K562 (cell line): ENCODE measurements around the gene ASPHD1. TPM values are rescaled to one million over a fixed set of nuclear protein-coding genes. Genes with fewer than 3 reads are reported as not detected.

Experiments
- ATF3 ChIP-seq, 2 experiments: fragments of 450-650 bp in 1 of 2; sonication (generic) in 1 of 2; formaldehyde crosslinking in 1 of 2; IDR thresholded peaks in 1 of 2; conservative IDR thresholded peaks in 1 of 2; 2 replicates each; pipeline versions ENCODE4 v1.6.1 to v1.8.1; 2016 to 2023; ENCODE audit warnings: mild to moderate bottlenecking in 2 of 2, moderate library complexity in 2 of 2, inconsistent platforms in 1 of 2, missing genetic modification reagents in 1 of 2
- BRF2 ChIP-seq: IDR thresholded peaks from 3 replicates; pipeline ENCODE4 v1.6.1; 2011; ENCODE audit warnings: borderline replicate concordance, mild to moderate bottlenecking; ENCODE audit not compliant: insufficient read length, insufficient read depth
- FUS ChIP-seq: fragments of 200-400 bp; formaldehyde crosslinking; optimal IDR thresholded peaks from 2 replicates; pipeline ENCODE3; 2017; ENCODE audit warnings: low read depth, low read length
- HMBOX1 ChIP-seq: sonication (generic); IDR thresholded peaks from 2 replicates; pipeline ENCODE4 v1.6.1; 2016
- HOMEZ ChIP-seq: fragments of 250-450 bp; sonication (Bioruptor Pico); IDR thresholded peaks from 2 replicates; pipeline ENCODE4 v1.4.0; 2020; ENCODE audit warnings: mild to moderate bottlenecking, moderate library complexity
- ILK ChIP-seq: fragments of 450-650 bp; IDR thresholded peaks from 2 replicates; pipeline ENCODE4 v1.6.1; 2016; ENCODE audit warnings: missing genetic modification characterization, low read depth, mild to moderate bottlenecking, missing compliant biosample characterization, moderate library complexity, borderline replicate concordance
- RBBP5 ChIP-seq: fragments of 200-600 bp; sonication (generic); IDR thresholded peaks from 2 replicates; pipeline ENCODE4 v1.6.1; 2012; ENCODE audit warnings: borderline replicate concordance, mild to moderate bottlenecking, low read length, control low read depth, inconsistent platforms; ENCODE audit not compliant: insufficient read depth, poor library complexity, severe bottlenecking
- SLC30A9 ChIP-seq: fragments of 250-450 bp; sonication (Bioruptor Pico); IDR thresholded peaks from 2 replicates; pipeline ENCODE4 v1.8.0; 2022; ENCODE audit warnings: mild to moderate bottlenecking, moderate library complexity
- SMARCE1 ChIP-seq: fragments of 450-650 bp; IDR thresholded peaks from 2 replicates; pipeline ENCODE4 v1.7.1; 2016; ENCODE audit warnings: mild to moderate bottlenecking
- TEAD4 ChIP-seq, 2 experiments: sonication (generic) in 1 of 2; formaldehyde crosslinking in 1 of 2; IDR thresholded peaks; 2 replicates each; pipeline versions ENCODE4 v1.6.1 to v1.8.0; 2012 to 2022; ENCODE audit warnings: borderline replicate concordance in 1 of 2, inconsistent platforms in 1 of 2, low read length in 1 of 2, mild to moderate bottlenecking in 1 of 2, missing genetic modification reagents in 1 of 2
- ZEB2 ChIP-seq: fragments of 450-650 bp; IDR thresholded peaks from 2 replicates; pipeline ENCODE4 v1.6.1; 2016
- ZNF133 ChIP-seq: fragments of 250-450 bp; sonication (Bioruptor Pico); IDR thresholded peaks from 2 replicates; pipeline ENCODE4 v1.4.0; 2020; ENCODE audit warnings: mild to moderate bottlenecking
- ZNF174 ChIP-seq: fragments of 250-450 bp; sonication (Bioruptor Pico); IDR thresholded peaks from 2 replicates; pipeline ENCODE4 v1.4.0; 2020; ENCODE audit warnings: mild to moderate bottlenecking
- ZNF217 ChIP-seq: sonication (generic); formaldehyde crosslinking; IDR thresholded peaks from 2 replicates; pipeline ENCODE4 v1.8.0; 2022; ENCODE audit warnings: mild to moderate bottlenecking, missing genetic modification reagents
- ZNF696 ChIP-seq: fragments of 250-450 bp; sonication (Bioruptor Pico); conservative IDR thresholded peaks from 2 replicates; pipeline ENCODE4 v1.4.0; 2020; ENCODE audit warnings: mild to moderate bottlenecking, moderate library complexity
- polyA plus RNA-seq, 8 experiments: library from polyadenylated mRNA; depleted of rRNA in 4 of 8; stranded (reverse) in 5 of 8; unstranded in 3 of 8; fragments of >200 nt; fragmentation: Nextera tagmentation in 2 of 8; fragmentation: Illumina TruSeq in 1 of 8; extraction: Ambion mirVana in 2 of 8; extraction: Trizol in 1 of 8; gene quantifications; 2 replicates each; pipeline versions ENCODE4 v1.2.1 to v1.2.3, GENCODE V29; 2011 to 2014; ENCODE audit warnings: inconsistent platforms in 1 of 8, missing spikeins in 1 of 8
- total RNA-seq, 7 experiments: library from RNA; depleted of rRNA in 6 of 7; stranded (reverse); fragments of >200 nt in 6 of 7; fragmentation: Illumina TruSeq in 2 of 7; extraction: Trizol in 2 of 7; gene quantifications; 2 replicates each; pipeline versions ENCODE4 v1.2.1 to v1.2.3, GENCODE V29; 2011 to 2021; ENCODE audit warnings: low replicate concordance in 1 of 7
- TF ChIP-seq, protein P1 (sequence below): sonication (generic); formaldehyde crosslinking; IDR thresholded peaks from 2 replicates; pipeline ENCODE4 v1.8.0; 2022; ENCODE audit warnings: missing genetic modification reagents, mild to moderate bottlenecking, borderline replicate concordance
- TF ChIP-seq, protein P2 (sequence below), 3 experiments: IDR thresholded peaks in 2 of 3; conservative IDR thresholded peaks in 1 of 3; 2 replicates each; pipeline ENCODE4 v1.5.1; 2011 to 2012; ENCODE audit warnings: low read length in 3 of 3, mild to moderate bottlenecking in 3 of 3, control low read depth in 2 of 3, improper control_type of control experiment in 1 of 3, inconsistent platforms in 1 of 3, low read depth in 1 of 3, mixed read lengths in 1 of 3, moderate library complexity in 1 of 3; ENCODE audit not compliant: insufficient read depth in 2 of 3

ASPHD1 gene
- total and polyA plus RNA-seq, 9 of the 15 experiments (the other 6 are each of a cell fraction or from before 2014, with no cell fraction given) = 0.03 to 0.70 (median 0.24) TPM; not detected in 5

GRCh38 chr16:29943846-29944799, 43.8 kb downstream of the ASPHD1 start (continued):
- no peak for TF ChIP-seq SLC30A9 (CRISPR knock-in tag)
- TF ChIP-seq, protein P1, sequence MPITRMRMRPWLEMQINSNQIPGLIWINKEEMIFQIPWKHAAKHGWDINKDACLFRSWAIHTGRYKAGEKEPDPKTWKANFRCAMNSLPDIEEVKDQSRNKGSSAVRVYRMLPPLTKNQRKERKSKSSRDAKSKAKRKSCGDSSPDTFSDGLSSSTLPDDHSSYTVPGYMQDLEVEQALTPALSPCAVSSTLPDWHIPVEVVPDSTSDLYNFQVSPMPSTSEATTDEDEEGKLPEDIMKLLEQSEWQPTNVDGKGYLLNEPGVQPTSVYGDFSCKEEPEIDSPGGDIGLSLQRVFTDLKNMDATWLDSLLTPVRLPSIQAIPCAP (CRISPR knock-in tag) = no peak
- TF ChIP-seq ZNF133 (CRISPR knock-in tag) = no peak
- TF ChIP-seq ZEB2 = peak; percentile 58; the same call in 1 of the 2 replicates
- TF ChIP-seq ZNF696 = no peak
- TF ChIP-seq HMBOX1 = no peak; the same call in 1 of the 2 replicates
- peak; percentile 67 for TF ChIP-seq TEAD4 (IDR thresholded peaks at IDR 0.05; ENCODE audit: low read length)
- TF ChIP-seq TEAD4 (CRISPR knock-in tag; IDR thresholded peaks at IDR 0.05; ENCODE audit: borderline replicate concordance) = no peak
- peak; percentile 84 for TF ChIP-seq ATF3 (IDR thresholded peaks at IDR 0.05)
- TF ChIP-seq ATF3 (CRISPR knock-in tag; conservative IDR thresholded peaks at IDR 0.05) = 0 out of 2 replicates have a peak, but pooled peaks have one; percentile 43
- no peak for TF ChIP-seq BRF2
- peak; percentile 6; the same call in 1 of the 2 replicates for TF ChIP-seq SMARCE1
- no peak for TF ChIP-seq ZNF217 (CRISPR knock-in tag)
- TF ChIP-seq ILK = no peak
- TF ChIP-seq FUS = no peak
- TF ChIP-seq ZNF174 (CRISPR knock-in tag) = no peak
- peak; percentile 54 for TF ChIP-seq RBBP5
- TF ChIP-seq, protein P2, sequence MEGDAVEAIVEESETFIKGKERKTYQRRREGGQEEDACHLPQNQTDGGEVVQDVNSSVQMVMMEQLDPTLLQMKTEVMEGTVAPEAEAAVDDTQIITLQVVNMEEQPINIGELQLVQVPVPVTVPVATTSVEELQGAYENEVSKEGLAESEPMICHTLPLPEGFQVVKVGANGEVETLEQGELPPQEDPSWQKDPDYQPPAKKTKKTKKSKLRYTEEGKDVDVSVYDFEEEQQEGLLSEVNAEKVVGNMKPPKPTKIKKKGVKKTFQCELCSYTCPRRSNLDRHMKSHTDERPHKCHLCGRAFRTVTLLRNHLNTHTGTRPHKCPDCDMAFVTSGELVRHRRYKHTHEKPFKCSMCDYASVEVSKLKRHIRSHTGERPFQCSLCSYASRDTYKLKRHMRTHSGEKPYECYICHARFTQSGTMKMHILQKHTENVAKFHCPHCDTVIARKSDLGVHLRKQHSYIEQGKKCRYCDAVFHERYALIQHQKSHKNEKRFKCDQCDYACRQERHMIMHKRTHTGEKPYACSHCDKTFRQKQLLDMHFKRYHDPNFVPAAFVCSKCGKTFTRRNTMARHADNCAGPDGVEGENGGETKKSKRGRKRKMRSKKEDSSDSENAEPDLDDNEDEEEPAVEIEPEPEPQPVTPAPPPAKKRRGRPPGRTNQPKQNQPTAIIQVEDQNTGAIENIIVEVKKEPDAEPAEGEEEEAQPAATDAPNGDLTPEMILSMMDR (IDR thresholded peaks at IDR 0.05 in 2 of 3, conservative IDR thresholded peaks at IDR 0.05 in 1 of 3; ENCODE audit: insufficient read depth in 2 of 3, low read depth in 1 of 3, low read length in 3 of 3) = peak; percentile 59 to 73 (median 71)
- TF ChIP-seq HOMEZ (CRISPR knock-in tag) = no peak
